Measurements from ENCODE around the gene ZNF524.

DNA sequence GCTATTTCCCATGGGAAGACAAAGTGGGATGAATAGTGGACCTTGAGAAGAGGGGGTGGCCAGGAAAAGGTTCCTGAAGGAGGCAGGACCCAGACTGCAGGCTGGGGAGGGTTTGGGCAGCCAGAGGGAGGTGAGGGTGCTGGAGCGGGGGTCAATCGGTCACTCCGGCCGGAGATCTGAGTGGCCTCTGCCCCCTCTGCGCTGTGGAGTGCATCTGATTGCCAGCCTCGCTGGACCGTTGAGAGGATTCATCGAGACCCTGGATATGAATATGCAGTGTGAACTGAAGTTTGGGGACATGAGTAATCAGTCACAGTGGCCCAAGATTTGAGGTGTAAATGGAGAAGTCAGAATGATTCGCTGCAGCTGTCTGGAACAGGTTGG, 35.2 kb downstream of the ZNF524 start:
- TF ChIP-seq, protein P1, sequence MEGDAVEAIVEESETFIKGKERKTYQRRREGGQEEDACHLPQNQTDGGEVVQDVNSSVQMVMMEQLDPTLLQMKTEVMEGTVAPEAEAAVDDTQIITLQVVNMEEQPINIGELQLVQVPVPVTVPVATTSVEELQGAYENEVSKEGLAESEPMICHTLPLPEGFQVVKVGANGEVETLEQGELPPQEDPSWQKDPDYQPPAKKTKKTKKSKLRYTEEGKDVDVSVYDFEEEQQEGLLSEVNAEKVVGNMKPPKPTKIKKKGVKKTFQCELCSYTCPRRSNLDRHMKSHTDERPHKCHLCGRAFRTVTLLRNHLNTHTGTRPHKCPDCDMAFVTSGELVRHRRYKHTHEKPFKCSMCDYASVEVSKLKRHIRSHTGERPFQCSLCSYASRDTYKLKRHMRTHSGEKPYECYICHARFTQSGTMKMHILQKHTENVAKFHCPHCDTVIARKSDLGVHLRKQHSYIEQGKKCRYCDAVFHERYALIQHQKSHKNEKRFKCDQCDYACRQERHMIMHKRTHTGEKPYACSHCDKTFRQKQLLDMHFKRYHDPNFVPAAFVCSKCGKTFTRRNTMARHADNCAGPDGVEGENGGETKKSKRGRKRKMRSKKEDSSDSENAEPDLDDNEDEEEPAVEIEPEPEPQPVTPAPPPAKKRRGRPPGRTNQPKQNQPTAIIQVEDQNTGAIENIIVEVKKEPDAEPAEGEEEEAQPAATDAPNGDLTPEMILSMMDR (IDR thresholded peaks at IDR 0.05; ENCODE audit: borderline replicate concordance, extremely low read depth, low read length, poor library complexity, severe bottlenecking): no peak
- TF ChIP-seq EZH2 (IDR thresholded peaks at IDR 0.05; ENCODE audit: borderline replicate concordance, low read depth, low read length, severe bottlenecking): no peak

All from DND-41 (cell line).